Activated CD8-positive, alpha-beta memory T cell treated with anti-CD3 and anti-CD28 coated beads, Interleukin-2, amount 10 ng/mL, durations not matched to agents 7 days and 5 days (primary cell): Measurements from ENCODE around the gene GALK2. TPM values are rescaled to one million over a fixed set of nuclear protein-coding genes. Genes with fewer than 3 reads are reported as not detected.

ENCODE experiments used
- ATAC-seq: fragments of 150-1000 bp; cut with Tn5 transposase; one replicate; pipeline ENCODE4 v1.10.0; 2021; ENCODE audit warnings: moderate library complexity
- CTCF ChIA-PET: fragments of 350-600 bp; sonication (Branson Sonifier 250); formaldehyde crosslinking; loops from one replicate; lab custom pipeline; 2021; ENCODE audit warnings: antibody characterized with exemption; lab: Charles Lee
- DNase-seq: peaks from one replicate; pipeline ENCODE4 v3.0.0-alpha.2; 2020
- H3K27ac Mint-ChIP-seq: one replicate; pipeline ENCODE4 v1.8.0; 2021; ENCODE audit warnings: mild to moderate bottlenecking, mixed read lengths
- H3K27me3 Mint-ChIP-seq: one replicate; pipeline ENCODE4 v1.8.0; 2021; ENCODE audit warnings: mixed read lengths
- H3K36me3 Mint-ChIP-seq: one replicate; pipeline ENCODE4 v1.8.0; 2021; ENCODE audit warnings: mild to moderate bottlenecking, mixed read lengths
- H3K4me1 Mint-ChIP-seq: one replicate; pipeline ENCODE4 v1.8.0; 2021; ENCODE audit warnings: mixed read lengths
- H3K4me3 Mint-ChIP-seq: one replicate; pipeline ENCODE4 v1.8.0; 2021; ENCODE audit warnings: mild to moderate bottlenecking, moderate library complexity, mixed read lengths
- H3K9me3 Mint-ChIP-seq: one replicate; pipeline ENCODE4 v1.8.0; 2022; ENCODE audit warnings: low read depth, mixed read lengths
- total RNA-seq, 2 experiments: library from RNA; stranded (reverse); gene quantifications; one replicate each; pipeline ENCODE4 v1.2.3, GENCODE V29; 2021

Gene GALK2
- 10 to 100 TPM; 27.0 to 30.9 TPM for total RNA-seq

DNA sequence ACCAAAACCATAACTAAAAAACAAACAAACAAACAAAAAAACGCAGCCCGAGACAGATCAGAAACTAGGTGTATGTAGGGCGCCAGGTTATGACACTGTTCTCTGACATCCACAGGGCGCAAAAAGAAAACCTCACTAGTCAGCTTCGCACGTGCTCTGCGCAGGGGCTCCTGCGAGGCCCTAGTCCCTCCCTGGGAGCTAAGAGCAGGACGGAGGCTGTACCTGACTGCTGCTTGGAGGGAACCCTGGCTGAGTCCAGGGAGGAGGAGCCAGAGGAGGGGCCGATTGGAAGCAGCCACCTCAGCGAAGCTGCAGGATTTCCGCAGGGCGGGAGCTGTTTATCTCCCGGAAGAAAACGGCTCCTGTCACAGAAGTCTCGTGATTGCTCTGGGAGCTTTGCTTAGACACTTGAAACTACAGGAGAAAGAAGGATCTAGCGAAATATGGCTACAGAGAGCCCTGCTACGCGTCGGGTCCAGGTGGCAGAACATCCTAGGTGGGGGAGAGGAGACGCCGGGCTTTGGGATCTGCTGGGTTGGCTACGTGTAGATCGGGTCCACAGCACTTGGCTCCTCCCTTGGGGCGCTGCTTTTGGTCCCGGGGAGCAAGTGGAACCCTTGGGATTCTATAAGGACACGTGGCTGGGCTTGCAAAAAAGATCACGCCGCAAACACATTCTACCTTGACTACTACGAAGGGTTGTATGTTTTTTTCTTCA is at the start of gene GALK2:
TSS of gene GALK2 (plus strand) at position 368 of the 718 bp plus-strand sequence. CDS start at position 444, 76 bp downstream.
- peak within 1 kb of the TSS; percentile 89 for H3K4me3 Mint-ChIP-seq
- H3K36me3 Mint-ChIP-seq, result peaks cover 7% of the 10 kb centered on the region
- ATAC-seq (peak; percentile 99), DNase-seq (peak; percentile 90)
- peak within 1 kb of the TSS; percentile 93 for H3K27ac Mint-ChIP-seq
- H3K27me3 Mint-ChIP-seq, result no peaks in the 10 kb centered on the region
- H3K4me1 Mint-ChIP-seq, result peaks cover 28% of the 10 kb centered on the region
- no peaks in the 10 kb centered on the region for H3K9me3 Mint-ChIP-seq
- CTCF ChIA-PET, result interaction anchor here (0.7 to 1.0 kb wide), 3 partner anchors 65 to 359 kb away, joined by 4 to 5 read pairs (median 4); partner anchors contain the start of gene CEP152

DNA sequence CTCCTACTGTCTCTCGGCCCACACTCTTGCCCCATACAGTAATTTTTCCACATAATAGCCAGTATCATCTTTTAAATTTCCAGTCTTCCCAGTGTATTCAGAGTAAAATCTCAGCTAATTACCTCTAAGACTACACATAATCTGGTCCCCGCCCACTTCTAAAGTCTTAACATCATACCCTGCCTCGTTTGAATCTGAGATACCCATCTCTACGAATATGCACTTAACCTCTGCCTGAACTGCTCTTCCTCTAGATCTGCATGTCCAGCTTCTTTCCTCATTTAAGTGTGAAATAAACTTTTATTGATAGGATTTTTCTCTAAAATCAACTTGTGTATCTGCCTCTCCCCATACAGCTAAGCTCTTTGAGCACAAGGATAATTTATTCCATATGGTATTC is 49.2 kb upstream of the GALK2 start:
- Mint-ChIP-seq H3K9me3 (no peaks in the 10 kb centered on the region), H3K4me3 (no peak overlapping the region), H3K27ac (no peak overlapping the region), H3K27me3 (no peaks in the 10 kb centered on the region), H3K4me1 (no peaks in the 10 kb centered on the region), H3K36me3 (peaks cover 17% of the 10 kb centered on the region)
- DNase-seq (no peak), ATAC-seq (no peak)
- CTCF ChIA-PET, result interaction anchor here (0.8 to 1.8 kb wide), 2 partner anchors 25 to 302 kb away, joined by 3 to 4 read pairs; partner anchors contain the start of gene FGF7

DNA sequence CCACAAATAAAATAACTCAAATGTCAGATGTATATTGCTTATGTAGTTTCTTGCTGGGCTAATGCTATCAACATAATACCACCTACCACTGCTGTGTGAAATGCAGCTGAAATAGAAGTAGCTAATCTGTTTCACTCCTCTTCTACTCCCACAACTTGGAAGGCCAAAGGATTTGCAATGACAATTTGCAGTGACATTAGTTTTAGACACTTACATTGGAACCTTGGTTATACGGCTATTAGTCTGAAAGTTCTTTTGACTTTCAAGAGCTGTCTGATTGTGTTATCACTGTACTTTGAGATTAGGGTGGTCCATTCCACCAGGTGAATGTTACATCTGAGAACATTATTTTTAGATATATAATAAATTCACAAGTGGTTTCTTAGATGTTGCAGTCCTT is 48.1 kb upstream of the GALK2 start:
- Mint-ChIP-seq H3K27me3 (no peaks in the 10 kb centered on the region), H3K27ac (no peak overlapping the region), H3K36me3 (peaks cover 12% of the 10 kb centered on the region), H3K9me3 (no peaks in the 10 kb centered on the region), H3K4me1 (no peaks in the 10 kb centered on the region), H3K4me3 (no peak overlapping the region)
- no peak for ATAC-seq
- no peak for DNase-seq
- CTCF ChIA-PET, result interaction anchor here (0.6 to 1.8 kb wide), 4 partner anchors 24 to 260 kb away, joined by 3 to 5 read pairs (median 4); no protein-coding TSS in a partner anchor

DNA sequence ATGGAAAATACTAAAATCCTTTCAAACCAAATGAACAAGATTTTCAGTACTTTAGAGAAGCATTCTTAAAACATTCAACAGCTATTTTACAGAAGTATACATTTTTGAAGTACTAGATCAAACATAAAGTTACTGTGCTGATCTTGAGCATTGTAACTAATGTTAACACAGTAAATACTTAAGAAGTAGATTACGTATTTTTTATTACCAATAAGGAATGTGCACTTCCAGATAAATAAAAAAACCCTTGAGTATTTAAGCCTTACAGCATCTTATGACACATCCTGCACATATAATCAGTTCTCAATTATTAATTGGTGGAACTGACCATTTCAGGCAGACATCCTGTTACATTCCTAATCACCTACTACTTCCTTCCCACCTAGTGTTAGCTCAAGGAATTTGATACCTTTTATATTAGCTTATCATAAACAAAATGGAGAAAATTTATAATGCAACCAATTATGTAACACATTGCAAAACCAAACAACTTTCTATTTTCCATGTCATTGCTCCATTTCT is 47.4 kb upstream of the GALK2 start:
- ATAC-seq (no peak), DNase-seq (no peak)
- Mint-ChIP-seq H3K4me1 (no peaks in the 10 kb centered on the region), H3K27me3 (no peaks in the 10 kb centered on the region), H3K4me3 (no peak overlapping the region), H3K36me3 (peaks cover 14% of the 10 kb centered on the region), H3K9me3 (no peaks in the 10 kb centered on the region), H3K27ac (no peak overlapping the region)
- CTCF ChIA-PET, result interaction anchor here (1.0 to 1.8 kb wide), 3 partner anchors 23 to 261 kb away, joined by 3 to 5 read pairs (median 4); no protein-coding TSS in a partner anchor

DNA sequence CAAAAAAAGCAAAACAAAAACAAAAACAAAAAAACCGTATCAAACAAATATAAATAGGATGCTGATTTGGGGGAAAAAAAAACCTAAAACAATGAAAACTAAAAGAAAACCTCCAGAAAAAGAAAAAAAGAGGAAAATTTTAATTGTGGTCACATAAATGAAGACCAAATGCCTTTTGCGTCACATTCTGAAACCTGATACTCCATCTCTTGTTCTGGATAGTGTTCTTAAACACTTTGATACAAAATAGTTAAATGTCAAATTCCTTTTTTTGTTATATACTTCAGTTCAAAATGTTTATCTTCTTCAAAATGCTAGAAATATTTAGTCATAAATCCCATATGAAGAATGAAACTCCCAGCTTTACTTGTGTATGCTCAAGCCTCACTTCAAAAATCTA is 45.7 kb upstream of the GALK2 start:
- Mint-ChIP-seq H3K4me3 (no peak overlapping the region), H3K4me1 (no peaks in the 10 kb centered on the region), H3K27me3 (no peaks in the 10 kb centered on the region), H3K36me3 (peaks cover 21% of the 10 kb centered on the region), H3K9me3 (no peaks in the 10 kb centered on the region), H3K27ac (no peak overlapping the region)
- ATAC-seq (no peak), DNase-seq (no peak)
- CTCF ChIA-PET, result no interaction called here

DNA sequence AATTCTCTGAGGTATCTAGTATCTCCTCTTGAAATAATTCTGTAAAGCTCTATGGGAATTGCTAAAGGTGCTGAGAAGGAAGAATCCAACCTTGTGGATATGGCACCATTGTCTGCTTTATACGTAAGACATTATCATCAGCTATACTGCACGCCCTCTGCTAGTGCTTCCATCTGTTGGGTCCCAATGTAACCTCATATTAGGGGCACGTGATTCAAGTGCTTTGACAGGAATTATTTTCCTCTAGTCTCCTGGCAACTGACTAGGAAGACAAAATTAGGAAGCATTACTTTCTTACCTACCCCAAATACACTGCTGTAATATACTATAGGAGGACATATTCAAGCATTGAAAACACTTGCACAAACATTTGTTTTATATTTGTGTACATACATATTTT is 38.6 kb upstream of the GALK2 start:
- H3K27ac Mint-ChIP-seq, result no peak overlapping the region
- H3K27me3 Mint-ChIP-seq, result no peaks in the 10 kb centered on the region
- CTCF ChIA-PET, result interaction anchor here (2.7 kb wide), 1 partner anchor 155 kb away, joined by 10 read pairs; no protein-coding TSS in a partner anchor
- peaks cover 57% of the 10 kb centered on the region for H3K36me3 Mint-ChIP-seq
- ATAC-seq (no peak), DNase-seq (no peak)
- H3K9me3 Mint-ChIP-seq, result no peaks in the 10 kb centered on the region
- peaks cover 20% of the 10 kb centered on the region for H3K4me1 Mint-ChIP-seq
- H3K4me3 Mint-ChIP-seq, result no peak overlapping the region

DNA sequence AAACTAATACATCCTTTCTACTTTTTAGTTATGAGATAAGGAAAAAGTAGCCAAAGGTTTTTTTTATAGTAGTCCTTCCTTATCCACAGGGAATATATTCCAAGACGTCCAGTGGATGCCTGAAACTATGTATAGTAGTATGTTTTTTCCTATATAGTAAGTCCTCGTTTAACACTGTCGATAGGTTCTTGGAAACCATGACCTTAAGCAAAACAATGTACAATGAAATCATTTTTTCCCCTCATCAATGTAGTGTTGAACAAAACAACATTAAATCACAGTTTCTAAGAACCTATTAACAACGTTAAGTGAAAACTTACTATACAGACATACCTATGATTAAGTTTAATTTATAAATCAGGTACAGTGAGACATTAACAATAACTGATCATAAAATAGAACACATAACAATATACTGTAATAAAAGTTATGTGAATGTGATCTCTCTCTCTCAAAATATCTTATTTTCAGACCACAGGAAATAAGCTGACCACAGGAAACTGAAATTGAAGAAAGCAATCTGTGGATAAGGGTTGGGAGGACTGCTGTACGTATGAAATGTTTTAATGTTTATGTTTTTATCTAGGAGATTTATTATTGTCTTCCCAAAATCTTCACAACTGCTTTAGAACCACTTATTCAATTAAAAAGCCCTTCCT is 35.2 kb upstream of the GALK2 start:
- no peak for ATAC-seq
- no peak for DNase-seq
- Mint-ChIP-seq H3K9me3 (no peaks in the 10 kb centered on the region), H3K36me3 (peaks cover 57% of the 10 kb centered on the region), H3K27me3 (no peaks in the 10 kb centered on the region), H3K4me1 (peaks cover 27% of the 10 kb centered on the region), H3K27ac (peak overlapping the region; percentile 75), H3K4me3 (no peak overlapping the region)
- CTCF ChIA-PET, result no interaction called here

DNA sequence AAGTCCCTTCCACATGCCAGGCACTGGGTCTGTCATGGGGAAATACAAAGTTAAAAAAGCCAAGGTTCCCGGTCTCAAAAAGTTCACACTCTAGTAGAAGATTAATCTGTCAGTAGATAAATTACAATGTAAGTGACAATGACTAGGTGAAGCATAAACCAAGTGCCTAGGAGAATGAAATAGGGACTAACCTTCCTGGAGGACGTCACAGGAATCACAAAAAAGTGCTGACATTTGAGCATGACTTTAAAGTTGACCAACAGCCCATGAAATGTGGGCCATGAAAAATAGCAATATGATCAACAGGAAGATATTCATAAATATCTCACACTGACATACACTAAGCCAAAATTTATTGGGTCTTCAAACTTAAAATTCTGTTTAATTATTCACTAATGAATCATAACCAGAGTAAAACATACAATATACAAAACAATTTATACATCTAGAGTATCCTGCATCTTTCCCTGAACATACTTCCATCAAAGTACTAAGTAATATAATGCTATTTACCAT is 34.6 kb upstream of the GALK2 start:
- DNase-seq (no peak), ATAC-seq (no peak)
- CTCF ChIA-PET, result no interaction called here
- peaks cover 58% of the 10 kb centered on the region for H3K36me3 Mint-ChIP-seq
- H3K27ac Mint-ChIP-seq, result peak overlapping the region; percentile 75
- H3K4me1 Mint-ChIP-seq, result peaks cover 27% of the 10 kb centered on the region
- no peaks in the 10 kb centered on the region for H3K27me3 Mint-ChIP-seq
- H3K4me3 Mint-ChIP-seq, result no peak overlapping the region
- no peaks in the 10 kb centered on the region for H3K9me3 Mint-ChIP-seq

DNA sequence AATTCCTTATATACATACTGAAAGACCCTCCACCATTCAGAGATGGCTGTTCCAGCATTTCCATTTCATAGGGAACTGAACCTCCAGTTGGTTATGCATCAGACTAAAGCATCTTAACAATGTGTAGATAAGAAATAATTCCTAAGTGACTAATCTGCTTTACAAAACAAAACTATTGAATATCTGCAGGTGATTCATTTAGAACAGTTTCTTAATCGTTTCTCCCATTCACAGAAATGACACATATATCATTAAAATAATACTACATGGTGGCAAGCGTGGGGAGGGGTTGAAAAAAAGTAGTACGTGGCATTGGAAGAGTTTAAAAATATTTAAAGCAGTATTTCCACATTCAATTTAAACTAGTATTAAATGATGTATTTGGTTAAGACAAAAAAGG is 34.1 kb upstream of the GALK2 start:
- Mint-ChIP-seq H3K4me1 (peaks cover 27% of the 10 kb centered on the region), H3K4me3 (no peak overlapping the region), H3K27me3 (no peaks in the 10 kb centered on the region), H3K9me3 (no peaks in the 10 kb centered on the region), H3K36me3 (peaks cover 61% of the 10 kb centered on the region), H3K27ac (peak overlapping the region; percentile 75)
- ATAC-seq, result no peak
- DNase-seq, result no peak
- CTCF ChIA-PET, result interaction anchor here (1.6 kb wide), 1 partner anchor 10 kb away, joined by 4 read pairs; no protein-coding TSS in a partner anchor

DNA sequence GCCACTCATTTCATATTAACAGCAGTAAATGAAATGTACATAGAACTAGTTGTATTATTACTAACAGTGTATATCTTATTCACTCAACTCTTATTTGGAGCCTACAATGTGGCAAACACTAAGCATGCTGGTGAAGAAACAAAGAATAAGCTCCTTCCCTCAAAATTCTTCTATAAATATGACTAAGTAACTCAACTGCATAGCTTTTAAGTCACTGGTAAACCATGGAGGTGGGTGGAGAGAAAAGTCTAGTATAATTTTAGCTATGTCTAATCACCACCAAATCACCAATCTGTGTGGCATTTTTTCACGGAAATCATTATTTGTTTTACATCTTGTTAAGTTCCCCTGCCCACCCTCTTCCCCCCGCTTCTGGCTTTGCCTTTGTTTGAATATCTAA is 32.2 kb upstream of the GALK2 start:
- CTCF ChIA-PET, result interaction anchor here (0.7 to 1.5 kb wide), 4 partner anchors 8 to 275 kb away, joined by 3 to 6 read pairs (median 4); no protein-coding TSS in a partner anchor
- H3K4me1 Mint-ChIP-seq, result peaks cover 27% of the 10 kb centered on the region
- DNase-seq (no peak), ATAC-seq (no peak)
- H3K4me3 Mint-ChIP-seq, result no peak overlapping the region
- peak overlapping the region; percentile 2 for H3K27ac Mint-ChIP-seq
- H3K36me3 Mint-ChIP-seq, result peaks cover 66% of the 10 kb centered on the region
- H3K9me3 Mint-ChIP-seq, result no peaks in the 10 kb centered on the region
- H3K27me3 Mint-ChIP-seq, result no peaks in the 10 kb centered on the region

DNA sequence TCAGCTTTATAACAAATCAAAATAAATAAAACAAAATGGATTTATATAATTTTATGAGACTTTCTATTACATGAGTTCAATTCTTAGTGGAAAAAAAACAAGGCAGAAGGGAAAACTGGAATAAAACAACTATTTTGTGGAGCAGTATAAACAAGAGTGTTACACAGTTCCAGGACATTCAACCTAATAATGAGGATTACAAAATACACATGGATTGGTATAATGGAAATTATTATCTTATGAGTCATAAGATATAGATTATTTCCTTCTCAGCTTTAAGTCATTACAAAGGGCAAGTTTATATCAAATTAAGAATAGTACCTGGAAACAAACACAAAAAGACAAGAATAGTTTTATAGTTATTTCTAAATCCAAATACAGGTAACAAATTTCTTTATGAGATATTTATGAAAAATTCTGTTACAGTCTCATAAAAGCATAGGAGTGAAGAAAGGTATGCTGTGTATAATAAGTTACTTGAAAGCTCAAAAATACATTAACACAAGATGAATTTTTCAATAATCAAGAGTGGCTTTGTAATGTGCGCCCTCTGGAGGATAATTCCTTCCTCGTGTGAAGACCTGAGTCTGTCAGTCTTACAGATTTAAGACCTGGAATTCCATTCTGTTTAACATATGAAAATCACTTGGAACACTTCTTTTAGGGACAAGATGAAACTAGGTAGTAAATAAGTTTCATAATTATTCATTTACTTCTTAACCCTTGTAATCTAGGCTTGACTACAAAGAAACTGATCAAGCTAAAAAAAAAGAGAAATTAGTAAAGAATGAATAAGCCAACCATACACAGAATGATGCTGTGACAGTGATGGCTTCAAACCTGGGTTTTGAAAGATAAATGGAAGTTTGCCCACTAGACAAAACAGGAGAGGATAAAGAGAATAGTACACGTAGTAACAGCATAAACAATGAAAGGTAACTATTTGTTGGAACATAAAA is 24.1 kb upstream of the GALK2 start:
- Mint-ChIP-seq H3K4me1 (peaks cover 29% of the 10 kb centered on the region), H3K4me3 (no peak overlapping the region), H3K36me3 (peaks cover 39% of the 10 kb centered on the region), H3K27ac (no peak overlapping the region), H3K27me3 (no peaks in the 10 kb centered on the region), H3K9me3 (no peaks in the 10 kb centered on the region)
- peak; percentile 48 for DNase-seq
- CTCF ChIA-PET, result interaction anchor here (0.7 to 2.8 kb wide), 24 partner anchors 8 to 329 kb away, joined by 3 to 25 read pairs (median 4); partner anchors contain the start of genes COPS2, EID1 and SECISBP2L
- peak; percentile 27 for ATAC-seq

DNA sequence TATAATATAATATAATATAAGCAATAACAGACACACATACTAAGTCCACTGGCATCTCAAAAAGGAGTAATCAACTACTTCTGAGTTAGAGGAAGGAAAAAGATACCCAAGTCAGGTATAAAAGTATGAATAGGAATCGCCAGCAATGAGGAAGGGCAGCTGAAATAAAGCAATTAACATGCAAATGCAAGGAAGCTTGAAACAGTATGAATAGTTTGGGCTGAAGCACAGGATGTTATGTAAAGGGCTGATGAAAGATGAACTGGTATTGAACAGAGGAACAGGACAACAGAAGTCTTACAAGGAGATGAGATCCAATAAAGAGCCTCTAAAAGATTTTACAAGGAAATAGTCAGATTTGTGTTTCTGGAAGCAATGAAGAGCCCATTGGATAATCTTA is 21.7 kb upstream of the GALK2 start:
- DNase-seq (no peak), ATAC-seq (no peak)
- Mint-ChIP-seq H3K4me3 (no peak overlapping the region), H3K9me3 (no peaks in the 10 kb centered on the region), H3K27me3 (no peaks in the 10 kb centered on the region), H3K27ac (no peak overlapping the region), H3K4me1 (peaks cover 40% of the 10 kb centered on the region), H3K36me3 (peaks cover 22% of the 10 kb centered on the region)
- CTCF ChIA-PET, result interaction anchor here (1.2 kb wide), 1 partner anchor 270 kb away, joined by 3 read pairs; the partner anchor contains the start of gene EID1
